ENCODE data around the gene FGF22. TPM values are rescaled to one million over a fixed set of nuclear protein-coding genes. Genes with fewer than 3 reads are reported as not detected.

The FGF22 gene
- total and polyA plus RNA-seq, 2 of the 13 experiments (the other 11 are each of a cell fraction or from before 2014, with no cell fraction given): 0.24 TPM; not detected in 1

DNA sequence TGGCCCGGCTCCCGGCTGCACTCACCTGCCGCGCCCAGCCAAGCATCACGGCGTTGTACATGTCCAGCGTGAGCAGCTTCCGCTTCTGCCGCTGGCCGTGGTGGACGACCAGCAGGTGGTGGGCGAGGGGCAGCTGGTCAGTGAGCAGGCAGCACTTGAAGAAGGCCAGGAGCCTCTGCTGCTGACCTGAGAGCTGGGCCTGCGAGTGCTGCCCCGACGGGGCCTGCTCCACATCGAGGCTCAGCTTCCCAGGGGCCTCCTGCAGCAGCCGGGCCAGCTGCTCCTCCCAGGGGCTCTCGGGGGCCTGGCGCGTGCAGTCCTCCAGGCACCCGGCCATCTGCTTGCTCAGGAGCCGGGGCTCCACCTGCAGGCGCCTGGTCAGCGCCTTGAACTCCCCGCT lies 10.2 kb upstream of the FGF22 start (continued):
- TF ChIP-seq, protein P1, sequence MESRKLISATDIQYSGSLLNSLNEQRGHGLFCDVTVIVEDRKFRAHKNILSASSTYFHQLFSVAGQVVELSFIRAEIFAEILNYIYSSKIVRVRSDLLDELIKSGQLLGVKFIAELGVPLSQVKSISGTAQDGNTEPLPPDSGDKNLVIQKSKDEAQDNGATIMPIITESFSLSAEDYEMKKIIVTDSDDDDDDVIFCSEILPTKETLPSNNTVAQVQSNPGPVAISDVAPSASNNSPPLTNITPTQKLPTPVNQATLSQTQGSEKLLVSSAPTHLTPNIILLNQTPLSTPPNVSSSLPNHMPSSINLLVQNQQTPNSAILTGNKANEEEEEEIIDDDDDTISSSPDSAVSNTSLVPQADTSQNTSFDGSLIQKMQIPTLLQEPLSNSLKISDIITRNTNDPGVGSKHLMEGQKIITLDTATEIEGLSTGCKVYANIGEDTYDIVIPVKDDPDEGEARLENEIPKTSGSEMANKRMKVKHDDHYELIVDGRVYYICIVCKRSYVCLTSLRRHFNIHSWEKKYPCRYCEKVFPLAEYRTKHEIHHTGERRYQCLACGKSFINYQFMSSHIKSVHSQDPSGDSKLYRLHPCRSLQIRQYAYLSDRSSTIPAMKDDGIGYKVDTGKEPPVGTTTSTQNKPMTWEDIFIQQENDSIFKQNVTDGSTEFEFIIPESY (CRISPR knock-in tag; IDR thresholded peaks at IDR 0.05): peak; percentile 80
- 0 out of 2 replicates have a peak, but pooled peaks have one; percentile 38 for TF ChIP-seq HNRNPL (IDR thresholded peaks at IDR 0.05; ENCODE audit: low read depth, low read length)

DNA sequence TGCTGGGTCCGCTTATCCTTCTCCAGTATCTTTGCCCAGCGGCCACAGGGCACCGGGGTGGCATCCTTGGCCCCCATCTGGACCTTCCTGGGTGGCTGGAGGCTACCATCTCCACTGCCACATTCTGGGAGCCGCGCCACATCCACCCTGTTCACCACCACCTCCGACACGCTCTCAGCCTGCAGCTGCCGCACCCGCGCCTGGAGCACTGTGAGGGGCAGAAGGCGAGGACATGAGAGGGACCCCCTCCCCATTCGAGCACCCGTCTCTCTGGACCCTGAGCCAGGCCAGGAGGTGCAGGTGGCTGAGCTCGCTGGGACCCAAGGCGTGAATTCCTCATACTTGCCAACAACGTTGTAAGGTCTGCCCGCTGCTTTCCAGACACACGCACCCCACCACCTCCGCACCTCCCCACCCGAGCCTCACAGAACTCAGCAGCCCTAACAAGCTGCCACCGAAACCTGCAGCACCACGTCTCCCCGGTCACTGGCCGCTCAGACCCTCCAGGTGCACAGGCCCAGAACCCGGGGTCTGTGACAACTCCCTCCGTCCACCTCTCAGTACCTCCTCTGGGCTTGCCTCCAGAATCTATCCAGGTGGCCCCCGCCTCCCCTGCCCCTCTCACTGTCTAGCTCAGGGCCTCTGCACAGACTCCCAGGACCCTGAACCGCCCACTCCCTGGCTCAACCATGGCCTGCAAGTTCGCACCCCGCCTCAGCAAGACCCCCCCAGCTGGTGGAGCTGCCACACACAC lies 9.5 kb upstream of the FGF22 start:
- ATAC-seq: no peak
- ChIA-PET POLR2A (no interaction called here), CTCF (ENCODE audit: low intra/inter-chr PET ratio, low total read pairs) (no interaction called here)
- in situ Hi-C loops (cut with HindIII; ENCODE audit: extremely low pct_ligation_motif_present, low pct_unique_long_range_greater_than_20kb) (no loop called here), intact Hi-C loops (cut with micrococcal nuclease; ENCODE audit: unreplicated experiment) (no loop called here)
- 94% methylated on average over 29 of the region's 30 CpGs for WGBS (ENCODE audit: low lambda C conversion rate)
- Histone ChIP-seq H3K27ac (ENCODE audit: extremely low read length, insufficient read depth, low read length) (no peak overlapping the region), H2AFZ (ENCODE audit: low read length) (no peak overlapping the region), H3K79me2 (ENCODE audit: insufficient read depth, low read length) (peaks cover 30% of the 10 kb centered on the region), H3K4me1 (ENCODE audit: insufficient read depth, low read length) (peaks cover 36% of the 10 kb centered on the region), H3K4me3 (replicated peaks in 1 of 3; ENCODE audit: insufficient read depth in 1 of 3, low read depth in 2 of 3, low read length in 3 of 3) (no peak overlapping the region), H3K9ac (ENCODE audit: insufficient read depth, low read depth, low read length) (no peak overlapping the region), H3K9me3 (ENCODE audit: low read length) (no peaks in the 10 kb centered on the region), H3K27me3 (ENCODE audit: control insufficient read depth in 1 of 2, insufficient read depth in 2 of 2, low read length in 2 of 2) (no peaks in the 10 kb centered on the region; a peak in 1 of 5 replicates), H3K4me2 (ENCODE audit: low read depth, low read length) (no peak overlapping the region), H4K20me1 (ENCODE audit: insufficient read depth, low read length) (peaks cover 7% of the 10 kb centered on the region; the same call in 1 of the 2 replicates), H3K36me3 (replicated peaks in 1 of 2; ENCODE audit: control insufficient read depth in 1 of 2, insufficient read depth in 2 of 2, low read length in 2 of 2) (peaks cover 6 to 26% of the 10 kb centered on the region in 2 experiments; a peak in 4 of 5 replicates)
- no peak for FAIRE-seq
- DNase-seq (ENCODE audit: low spot score): no peak
- BruUV-seq (replicated peaks): no TSS peak
- no peak for TF ChIP-seq SMARCE1 (IDR thresholded peaks at IDR 0.05; ENCODE audit: borderline replicate concordance)
- TF ChIP-seq RARG (CRISPR knock-in tag; IDR thresholded peaks at IDR 0.05; ENCODE audit: low read depth): no peak
- TF ChIP-seq, protein P2, sequence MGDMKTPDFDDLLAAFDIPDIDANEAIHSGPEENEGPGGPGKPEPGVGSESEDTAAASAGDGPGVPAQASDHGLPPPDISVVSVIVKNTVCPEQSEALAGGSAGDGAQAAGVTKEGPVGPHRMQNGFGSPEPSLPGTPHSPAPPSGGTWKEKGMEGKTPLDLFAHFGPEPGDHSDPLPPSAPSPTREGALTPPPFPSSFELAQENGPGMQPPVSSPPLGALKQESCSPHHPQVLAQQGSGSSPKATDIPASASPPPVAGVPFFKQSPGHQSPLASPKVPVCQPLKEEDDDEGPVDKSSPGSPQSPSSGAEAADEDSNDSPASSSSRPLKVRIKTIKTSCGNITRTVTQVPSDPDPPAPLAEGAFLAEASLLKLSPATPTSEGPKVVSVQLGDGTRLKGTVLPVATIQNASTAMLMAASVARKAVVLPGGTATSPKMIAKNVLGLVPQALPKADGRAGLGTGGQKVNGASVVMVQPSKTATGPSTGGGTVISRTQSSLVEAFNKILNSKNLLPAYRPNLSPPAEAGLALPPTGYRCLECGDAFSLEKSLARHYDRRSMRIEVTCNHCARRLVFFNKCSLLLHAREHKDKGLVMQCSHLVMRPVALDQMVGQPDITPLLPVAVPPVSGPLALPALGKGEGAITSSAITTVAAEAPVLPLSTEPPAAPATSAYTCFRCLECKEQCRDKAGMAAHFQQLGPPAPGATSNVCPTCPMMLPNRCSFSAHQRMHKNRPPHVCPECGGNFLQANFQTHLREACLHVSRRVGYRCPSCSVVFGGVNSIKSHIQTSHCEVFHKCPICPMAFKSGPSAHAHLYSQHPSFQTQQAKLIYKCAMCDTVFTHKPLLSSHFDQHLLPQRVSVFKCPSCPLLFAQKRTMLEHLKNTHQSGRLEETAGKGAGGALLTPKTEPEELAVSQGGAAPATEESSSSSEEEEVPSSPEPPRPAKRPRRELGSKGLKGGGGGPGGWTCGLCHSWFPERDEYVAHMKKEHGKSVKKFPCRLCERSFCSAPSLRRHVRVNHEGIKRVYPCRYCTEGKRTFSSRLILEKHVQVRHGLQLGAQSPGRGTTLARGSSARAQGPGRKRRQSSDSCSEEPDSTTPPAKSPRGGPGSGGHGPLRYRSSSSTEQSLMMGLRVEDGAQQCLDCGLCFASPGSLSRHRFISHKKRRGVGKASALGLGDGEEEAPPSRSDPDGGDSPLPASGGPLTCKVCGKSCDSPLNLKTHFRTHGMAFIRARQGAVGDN (CRISPR knock-in tag; IDR thresholded peaks at IDR 0.05): 0 out of 2 replicates have a peak, but pooled peaks have one; percentile 23
- TF ChIP-seq ZNF660 (CRISPR knock-in tag; IDR thresholded peaks at IDR 0.05; ENCODE audit: borderline replicate concordance, low read depth): no peak
- peak; percentile 70; the same call in 1 of the 2 replicates for TF ChIP-seq ZBTB38 (CRISPR knock-in tag; IDR thresholded peaks at IDR 0.05)
- TF ChIP-seq AGO2 (optimal IDR thresholded peaks at IDR 0.05; ENCODE audit: low read depth, low read length): peak; percentile 47
- peak; percentile 55; the same call in 1 of the 2 replicates for TF ChIP-seq RBFOX2 (IDR thresholded peaks at IDR 0.05; ENCODE audit: low read depth, low read length)
- TF ChIP-seq RXRB (CRISPR knock-in tag; IDR thresholded peaks at IDR 0.05; ENCODE audit: borderline replicate concordance): no peak
- no peak for TF ChIP-seq FOXA1 (IDR thresholded peaks at IDR 0.05)
- TF ChIP-seq FOXA1 (CRISPR knock-in tag; IDR thresholded peaks at IDR 0.05): no peak
